GM13976 (cell line): ENCODE data around the gene GCHFR.

ENCODE experiments used
- DNase-seq: peaks from one replicate; pipeline ENCODE4 v3.0.0; 2012; ENCODE audit warnings: low spot score
- in situ Hi-C: fragments of 300-500 bp; cut with MboI; formaldehyde crosslinking; loops from one replicate; pipeline ENCODE4 v1.12.0; 2022; ENCODE audit warnings: low sequenced_read_pairs, mixed read lengths, inconsistent platforms; ENCODE audit not compliant: unreplicated experiment
- TF ChIP-seq, protein P1 (sequence below): IDR thresholded peaks from 2 replicates; pipeline ENCODE4 v1.5.1; 2012; ENCODE audit warnings: borderline replicate concordance, mild to moderate bottlenecking; ENCODE audit not compliant: insufficient read depth; ENCODE audit errors: extremely low read depth, missing control alignments, control extremely low read depth

Gene GCHFR

DNA sequence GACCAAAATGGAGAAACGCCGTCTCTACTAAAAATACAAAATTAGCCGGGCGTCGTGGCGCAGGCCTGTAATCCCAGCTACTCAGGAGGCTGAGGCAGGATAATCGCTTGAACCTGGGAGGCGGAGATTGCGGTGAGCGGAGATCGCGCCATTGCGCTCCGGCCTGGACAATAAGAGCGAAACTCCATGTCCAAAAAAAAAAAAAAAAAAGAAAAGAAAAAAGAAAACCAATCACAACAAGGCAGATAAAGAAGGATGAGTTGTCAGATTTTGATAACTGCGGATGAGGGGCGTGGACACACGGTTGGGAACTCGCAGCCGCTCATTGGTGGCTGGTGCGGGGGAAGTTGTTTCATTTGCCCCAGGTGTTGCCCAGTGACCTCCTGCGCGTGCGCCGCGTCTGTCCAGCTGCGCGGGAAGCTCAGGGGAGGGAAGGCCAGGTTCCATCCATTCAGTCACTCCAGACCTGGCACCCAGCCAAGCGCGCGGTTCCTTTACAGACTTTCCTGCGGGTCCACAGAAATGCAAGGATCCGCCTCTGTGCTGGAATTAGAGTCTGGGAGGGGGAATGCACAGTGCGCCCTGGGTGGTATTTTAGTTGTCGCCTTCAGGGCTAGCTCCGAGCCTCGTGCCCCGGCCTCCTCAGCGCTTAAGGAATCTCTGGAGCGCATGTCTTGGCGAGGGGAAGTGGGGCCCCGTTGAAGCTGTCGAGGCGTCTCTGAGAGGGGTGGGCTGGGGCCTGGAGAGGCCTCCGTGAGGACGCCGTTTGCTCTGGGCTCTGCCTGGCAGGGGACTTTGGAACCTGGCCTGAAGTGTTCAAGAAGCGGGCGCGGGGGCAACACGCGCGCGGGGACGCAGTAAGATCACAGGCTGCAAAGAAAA is 708 bp upstream of the GCHFR start:
- TF ChIP-seq, protein P1, sequence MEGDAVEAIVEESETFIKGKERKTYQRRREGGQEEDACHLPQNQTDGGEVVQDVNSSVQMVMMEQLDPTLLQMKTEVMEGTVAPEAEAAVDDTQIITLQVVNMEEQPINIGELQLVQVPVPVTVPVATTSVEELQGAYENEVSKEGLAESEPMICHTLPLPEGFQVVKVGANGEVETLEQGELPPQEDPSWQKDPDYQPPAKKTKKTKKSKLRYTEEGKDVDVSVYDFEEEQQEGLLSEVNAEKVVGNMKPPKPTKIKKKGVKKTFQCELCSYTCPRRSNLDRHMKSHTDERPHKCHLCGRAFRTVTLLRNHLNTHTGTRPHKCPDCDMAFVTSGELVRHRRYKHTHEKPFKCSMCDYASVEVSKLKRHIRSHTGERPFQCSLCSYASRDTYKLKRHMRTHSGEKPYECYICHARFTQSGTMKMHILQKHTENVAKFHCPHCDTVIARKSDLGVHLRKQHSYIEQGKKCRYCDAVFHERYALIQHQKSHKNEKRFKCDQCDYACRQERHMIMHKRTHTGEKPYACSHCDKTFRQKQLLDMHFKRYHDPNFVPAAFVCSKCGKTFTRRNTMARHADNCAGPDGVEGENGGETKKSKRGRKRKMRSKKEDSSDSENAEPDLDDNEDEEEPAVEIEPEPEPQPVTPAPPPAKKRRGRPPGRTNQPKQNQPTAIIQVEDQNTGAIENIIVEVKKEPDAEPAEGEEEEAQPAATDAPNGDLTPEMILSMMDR, result no peak
- in situ Hi-C loops, result no loop called here
- peak; percentile 70 for DNase-seq

DNA sequence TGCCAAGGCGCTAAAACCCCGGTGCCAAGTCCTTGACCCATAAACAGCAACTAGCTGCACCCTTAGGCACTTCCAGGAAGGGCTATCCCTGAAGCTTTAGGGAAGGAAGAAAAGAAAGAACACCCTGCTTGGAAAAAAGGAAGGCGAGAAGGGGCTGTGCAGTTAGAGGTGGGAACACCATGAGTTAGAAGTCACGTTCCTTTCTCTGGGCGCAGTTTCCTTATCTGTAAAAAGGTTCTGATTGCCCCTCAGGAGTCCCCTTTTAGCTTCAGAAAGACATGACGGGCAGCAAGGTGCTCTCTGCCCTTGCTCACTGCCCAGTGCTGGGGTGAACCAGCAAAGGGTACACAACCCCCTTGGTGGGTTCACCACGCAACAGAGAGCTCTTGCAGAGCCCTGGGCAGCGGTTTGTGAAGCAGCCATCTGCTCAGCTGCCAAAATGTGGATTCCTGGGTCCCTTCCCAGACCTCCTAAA is 798 bp downstream of the GCHFR start:
- TF ChIP-seq, protein P1, result no peak
- DNase-seq, result no peak
- in situ Hi-C loops, result no loop called here

DNA sequence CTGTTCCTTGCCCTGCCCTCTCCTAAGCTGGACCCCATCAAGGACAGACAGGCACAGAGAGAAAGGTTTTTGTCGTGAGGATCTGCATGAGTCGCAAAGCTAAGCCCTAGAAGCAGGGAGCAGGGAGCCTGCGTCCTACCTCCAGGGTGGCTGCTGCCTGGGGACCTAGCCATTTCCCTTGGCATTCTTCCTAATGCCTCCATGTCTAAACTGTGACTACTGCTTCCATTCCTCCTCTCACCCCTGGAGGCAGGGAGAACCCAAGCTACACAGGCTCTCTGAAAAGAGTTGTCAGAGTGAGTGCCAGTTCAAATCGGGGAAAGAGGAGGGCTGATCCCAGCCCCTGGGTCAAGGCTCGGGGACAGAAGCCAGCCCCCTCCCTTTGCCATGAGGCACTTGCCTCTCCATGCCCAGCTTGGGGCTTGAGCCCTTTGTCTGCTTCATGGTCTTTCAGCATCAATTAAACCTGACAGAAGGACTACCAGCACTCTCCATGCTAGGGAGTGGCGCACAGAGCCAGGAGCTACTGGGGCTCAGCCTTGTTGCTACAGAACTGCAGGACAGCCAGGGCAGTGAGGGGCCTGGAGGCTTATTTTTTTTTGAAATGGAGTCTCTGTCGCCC is 2.4 kb downstream of the GCHFR start:
- TF ChIP-seq, protein P1, result no peak
- in situ Hi-C loops, result no loop called here
- no peak for DNase-seq

DNA sequence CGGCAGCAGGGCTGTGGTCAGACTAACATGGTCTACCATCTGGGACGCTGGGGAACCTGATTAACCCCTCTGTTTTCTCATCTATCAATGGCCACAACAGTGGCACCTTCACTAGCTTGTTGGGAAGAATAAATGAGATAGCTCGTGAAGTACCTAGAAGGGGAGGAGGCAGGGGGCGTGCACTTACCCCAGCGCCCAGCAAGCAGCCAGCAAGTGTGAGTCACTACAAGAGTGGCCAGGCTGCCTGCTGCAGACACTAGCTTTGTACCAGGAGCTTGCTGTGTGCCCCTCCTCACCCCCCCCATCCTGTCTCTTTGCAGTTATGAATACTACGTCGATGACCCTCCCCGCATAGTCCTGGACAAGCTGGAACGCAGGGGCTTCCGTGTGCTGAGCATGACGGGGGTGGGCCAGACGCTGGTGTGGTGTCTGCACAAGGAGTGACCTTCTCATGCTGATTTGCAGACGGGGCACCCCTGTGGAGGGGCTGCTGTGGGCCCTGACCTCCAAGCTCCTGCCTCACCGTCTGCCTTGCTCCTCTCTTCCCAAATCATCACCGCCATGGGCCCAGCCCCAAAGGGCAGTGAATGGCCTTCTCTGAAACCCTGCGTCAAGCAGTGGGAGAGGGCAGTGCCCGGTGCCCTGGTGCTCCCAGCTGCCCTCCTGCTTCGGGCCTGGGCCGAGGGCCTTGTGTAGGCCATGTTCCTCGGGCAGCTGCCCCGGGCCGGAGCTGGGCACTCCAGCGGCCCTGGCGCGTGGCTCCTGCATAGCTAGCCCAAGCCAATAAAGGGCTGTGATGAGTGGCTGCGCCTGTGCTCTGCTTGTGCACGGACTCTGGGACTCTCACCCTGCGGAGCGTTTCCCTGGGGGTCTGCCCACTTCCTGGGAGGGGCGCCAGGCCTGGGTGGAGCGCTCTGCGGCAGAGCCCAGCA is 3.3 kb downstream of the GCHFR start:
- in situ Hi-C loops, result no loop called here
- DNase-seq, result no peak
- TF ChIP-seq, protein P1, result no peak

DNA sequence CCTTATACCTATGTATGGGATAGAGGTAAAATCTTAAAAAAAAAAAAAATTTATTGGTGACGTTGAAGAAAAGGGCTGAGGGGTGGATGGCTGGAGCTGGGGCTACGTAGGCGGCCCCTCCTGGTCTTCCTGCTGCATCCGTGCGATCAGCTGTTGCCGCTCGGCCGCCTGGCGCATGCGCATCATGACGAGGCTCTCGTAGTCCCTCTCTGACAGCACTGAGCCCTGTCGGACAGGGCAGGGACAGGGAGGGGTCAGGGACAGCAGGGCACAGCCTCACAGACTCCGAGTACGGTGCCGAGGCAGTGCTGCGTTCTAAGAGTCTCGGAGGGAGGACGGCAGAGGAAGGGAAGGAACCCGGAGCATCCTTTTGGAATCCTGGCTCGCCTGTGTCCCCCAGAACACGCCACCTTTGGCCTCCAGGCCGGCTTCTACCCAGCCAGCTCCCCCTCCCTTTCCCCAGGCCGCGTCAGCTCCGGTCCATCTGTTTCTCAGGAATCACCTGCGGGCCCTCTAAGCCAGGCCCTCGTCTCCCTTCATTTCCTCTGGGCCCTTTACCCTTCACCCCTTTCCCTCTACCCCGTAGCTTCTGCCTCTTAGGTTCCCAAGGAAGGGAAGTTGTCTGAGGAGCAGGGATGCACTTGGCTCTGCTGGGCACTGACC is 4.1 kb downstream of the GCHFR start:
- in situ Hi-C loops, result no loop called here
- TF ChIP-seq, protein P1, result no peak
- DNase-seq, result no peak
